Endothelial cell of umbilical vein (primary cell): ENCODE results near the gene C7. TPM values are rescaled to one million over a fixed set of nuclear protein-coding genes. Genes with fewer than 3 reads are reported as not detected.
"Not testable (repeated sequence)": the region's sequence is repeated elsewhere in the genome, so short reads cannot be mapped to it uniquely, and the experiment has no call there.

ENCODE experiments used
- BruUV-seq: library from RNA; stranded (reverse); fragments of 400-500 nt; replicated peaks from 2 replicates; lab custom pipeline; 2021; lab: Mats Ljungman, UMichigan
- CTCF ChIA-PET: fragments of 300-600, 350-600 bp; sonication (Branson Sonifier 250); formaldehyde crosslinking; loops from one replicate; lab custom pipeline; 2021; ENCODE audit warnings: antibody characterized with exemption, inconsistent platforms; lab: Charles Lee
- POLR2A ChIA-PET: fragments of 300-600, 350-600 bp; sonication (Branson Sonifier 250); formaldehyde crosslinking; loops from one replicate; lab custom pipeline; 2021; ENCODE audit warnings: antibody characterized with exemption, inconsistent platforms; lab: Charles Lee
- DNase-seq: peaks from one replicate; pipeline ENCODE4 v3.0.0-alpha.2; 2011; ENCODE audit warnings: low read depth, low spot score
- FAIRE-seq: peaks from 2 replicates; lab custom pipeline; 2011; peaks lifted over from hg19 to GRCh38; lab: Jason Lieb, UNC
- H2AFZ ChIP-seq: 2 replicates; pipeline ENCODE4 v1.6.0; 2012; ENCODE audit warnings: low read depth, low read length, control low read depth, inconsistent platforms
- H3K27ac ChIP-seq: 2 replicates; pipeline ENCODE4 v1.5.1; 2011; ENCODE audit warnings: low read depth, mild to moderate bottlenecking, control low read depth, low read length, moderate library complexity; ENCODE audit not compliant: insufficient read depth
- H3K27me3 ChIP-seq, 2 experiments: 2 replicates each; pipeline versions ENCODE4 v1.6.0 to v1.6.1; 2011; ENCODE audit warnings: low read length in 2 of 2, mixed read lengths in 1 of 2; ENCODE audit not compliant: control insufficient read depth in 2 of 2, insufficient read depth in 2 of 2
- H3K36me3 ChIP-seq, 2 experiments: 2 replicates in 1 of 2; 3 replicates in 1 of 2; pipeline ENCODE4 v1.5.1; 2011; ENCODE audit warnings: low read length in 2 of 2, mild to moderate bottlenecking in 1 of 2, moderate library complexity in 1 of 2; ENCODE audit not compliant: control insufficient read depth in 2 of 2, insufficient read depth in 2 of 2; ENCODE audit errors: extremely low read depth in 1 of 2
- H3K4me1 ChIP-seq: 3 replicates; pipeline ENCODE4 v1.5.1; 2011; ENCODE audit warnings: mild to moderate bottlenecking, low read length; ENCODE audit not compliant: control insufficient read depth, insufficient read depth; ENCODE audit errors: extremely low read depth
- H3K4me2 ChIP-seq: 2 replicates; pipeline ENCODE4 v1.6.1; 2011; ENCODE audit warnings: low read length, control low read depth, mixed read lengths; ENCODE audit not compliant: insufficient read depth
- H3K4me3 ChIP-seq, 3 experiments: fragments of 200-600 bp in 1 of 3; sonication (generic), shearing (Covaris generic) in 1 of 3; replicated peaks in 1 of 3; 2 replicates each; pipeline ENCODE4 v1.5.1; 2011 to 2016; ENCODE audit warnings: control low read depth in 3 of 3, low read length in 3 of 3, mild to moderate bottlenecking in 2 of 3, inconsistent platforms in 1 of 3, low read depth in 1 of 3, moderate library complexity in 1 of 3; ENCODE audit not compliant: insufficient read depth in 1 of 3
- H3K79me2 ChIP-seq: 2 replicates; pipeline ENCODE4 v1.6.0; 2012; ENCODE audit warnings: low read length, inconsistent platforms; ENCODE audit not compliant: control insufficient read depth, insufficient read depth
- H3K9ac ChIP-seq: replicated peaks from 2 replicates; pipeline ENCODE3; 2011; ENCODE audit warnings: low read length, control low read depth; ENCODE audit not compliant: insufficient read depth; ENCODE audit errors: extremely low read depth
- H3K9me1 ChIP-seq: replicated peaks from 3 replicates; pipeline ENCODE4 v1.6.0; 2011; ENCODE audit warnings: mild to moderate bottlenecking, low read length; ENCODE audit not compliant: control insufficient read depth, insufficient read depth; ENCODE audit errors: extremely low read depth
- H3K9me3 ChIP-seq: replicated peaks from 2 replicates; pipeline ENCODE4 v1.5.1; 2012; ENCODE audit warnings: low read length, inconsistent platforms; ENCODE audit not compliant: control insufficient read depth, insufficient read depth
- H4K20me1 ChIP-seq: replicated peaks from 2 replicates; pipeline ENCODE3; 2011; ENCODE audit warnings: mild to moderate bottlenecking, low read length; ENCODE audit not compliant: control insufficient read depth, insufficient read depth; ENCODE audit errors: extremely low read depth
- GATA2 ChIP-seq: IDR thresholded peaks from 2 replicates; pipeline ENCODE4 v1.7.0; 2011; ENCODE audit warnings: low read depth, mild to moderate bottlenecking, moderate library complexity, mixed read lengths, low read length; ENCODE audit not compliant: insufficient read length, insufficient read depth
- POLR2AphosphoS5 ChIP-seq: IDR thresholded peaks from 2 replicates; pipeline ENCODE4 v1.6.1; 2012; ENCODE audit warnings: low read depth, mild to moderate bottlenecking, control low read depth, low read length, moderate library complexity; ENCODE audit not compliant: insufficient read depth
- dilution Hi-C: fragments of 300-500 bp; cut with MboI; formaldehyde crosslinking; loops from one replicate; pipeline ENCODE4 v1.15.0; 2019; ENCODE audit warnings: low sequenced_read_pairs; ENCODE audit not compliant: extremely low pct_ligation_motif_present
- intact Hi-C: fragments of 100-400 bp; cut with micrococcal nuclease; formaldehyde crosslinking; loops from one replicate; pipeline ENCODE4 v1.10.0; 2022
- polyA plus RNA-seq, 4 experiments: library from polyadenylated mRNA; depleted of rRNA in 3 of 4; stranded (reverse) in 3 of 4; unstranded in 1 of 4; fragments of >200 nt; gene quantifications; 2 replicates each; pipeline versions ENCODE4 v1.2.1 to v1.2.3, GENCODE V29; 2011 to 2012; ENCODE audit warnings: missing spikeins in 1 of 4
- total RNA-seq: library from RNA; stranded (reverse); gene quantifications from 2 replicates; pipeline ENCODE4 v1.2.3, GENCODE V29; 2021

Gene C7
- total and polyA plus RNA-seq, 2 donors (not counting 3 experiments of a cell fraction or from before 2014, with no cell fraction given) = 0.08 to 0.29 TPM

GRCh38 chr5:40860711-40861110 is 48.6 kb upstream of the C7 start:
- no peak overlapping the region for H2AFZ ChIP-seq
- DNase-seq (no peak), FAIRE-seq (no peak)
- H3K27me3 ChIP-seq = no peaks in the 10 kb centered on the region
- no peaks in the 10 kb centered on the region for H3K79me2 ChIP-seq
- H3K9me3 ChIP-seq = no peaks in the 10 kb centered on the region
- BruUV-seq = no TSS peak
- H3K9me1 ChIP-seq = no peaks in the 10 kb centered on the region
- H3K27ac ChIP-seq = no peak overlapping the region
- no peak overlapping the region for H3K4me2 ChIP-seq
- CTCF ChIA-PET = interaction anchor here (0.8 to 1.4 kb wide), 3 partner anchors 18 to 1254 kb away, joined by 3 to 4 read pairs (median 3); partner anchors contain the start of gene CARD6
- dilution Hi-C loops (no loop called here), intact Hi-C loops (no loop called here)
- no peaks in the 10 kb centered on the region for H4K20me1 ChIP-seq
- H3K4me3 ChIP-seq = no peak overlapping the region
- no peak for TF ChIP-seq POLR2AphosphoS5
- no peak for TF ChIP-seq GATA2
- POLR2A ChIA-PET = no interaction called here
- peaks cover 0 to under 1% of the 10 kb centered on the region in 2 experiments for H3K36me3 ChIP-seq
- no peak overlapping the region for H3K9ac ChIP-seq
- no peaks in the 10 kb centered on the region for H3K4me1 ChIP-seq

DNA sequence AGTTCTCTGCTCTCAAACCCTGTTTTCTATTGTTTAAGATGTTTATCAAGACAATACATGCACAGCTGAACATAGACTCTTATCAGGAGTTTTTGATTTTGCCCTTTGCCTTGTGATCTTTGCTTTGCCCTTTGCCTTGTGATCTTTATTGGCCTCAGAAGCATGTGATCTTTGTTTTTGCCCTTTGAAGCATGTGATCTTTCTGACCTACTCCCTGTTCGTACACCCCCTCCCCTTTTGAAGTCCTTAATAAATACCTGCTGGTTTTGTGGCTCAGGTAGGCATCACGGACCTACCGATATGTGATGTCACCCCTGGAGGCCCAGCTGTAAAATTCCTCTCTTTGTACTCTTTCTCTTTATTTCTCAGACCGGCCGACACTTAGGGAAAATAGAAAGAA is 44.3 kb upstream of the C7 start:
- H4K20me1 ChIP-seq, H3K4me2 ChIP-seq, FAIRE-seq, H2AFZ ChIP-seq, DNase-seq, H3K36me3 ChIP-seq, H3K27ac ChIP-seq, H3K9me3 ChIP-seq, dilution Hi-C loops, H3K9me1 ChIP-seq, H3K79me2 ChIP-seq, H3K4me1 ChIP-seq, BruUV-seq, H3K9ac ChIP-seq, H3K27me3 ChIP-seq, intact Hi-C loops, POLR2A ChIA-PET, CTCF ChIA-PET, H3K4me3 ChIP-seq: not testable (repeated sequence)
